GM10248 (cell line): Measurements from ENCODE around the gene CUBN.

Source experiments
- CTCF ChIA-PET: fragments of 300-600 bp; sonication (Branson Sonifier 250); formaldehyde crosslinking; extraction: SDS; loops from one replicate; lab custom pipeline; 2021; ENCODE audit warnings: antibody characterized with exemption; lab: Yijun Ruan, JAX
- POLR2A ChIA-PET: fragments of 350-650 bp; sonication (Branson Sonifier 250); formaldehyde crosslinking; extraction: SDS; loops from one replicate; lab custom pipeline; 2020; ENCODE audit warnings: antibody characterized with exemption; lab: Yijun Ruan, JAX
- DNase-seq: peaks from one replicate; pipeline ENCODE4 v3.0.0; 2012; ENCODE audit errors: extremely low spot score
- TF ChIP-seq, protein P1 (sequence below): IDR thresholded peaks from 2 replicates; pipeline ENCODE4 v1.5.1; 2012; ENCODE audit warnings: mild to moderate bottlenecking, low read depth; ENCODE audit errors: extremely low read depth, missing control alignments, control extremely low read depth

The CUBN gene

GRCh38 chr10:16901106-16901505 lies 228.5 kb downstream of the CUBN start:
- POLR2A ChIA-PET = no interaction called here

DNA sequence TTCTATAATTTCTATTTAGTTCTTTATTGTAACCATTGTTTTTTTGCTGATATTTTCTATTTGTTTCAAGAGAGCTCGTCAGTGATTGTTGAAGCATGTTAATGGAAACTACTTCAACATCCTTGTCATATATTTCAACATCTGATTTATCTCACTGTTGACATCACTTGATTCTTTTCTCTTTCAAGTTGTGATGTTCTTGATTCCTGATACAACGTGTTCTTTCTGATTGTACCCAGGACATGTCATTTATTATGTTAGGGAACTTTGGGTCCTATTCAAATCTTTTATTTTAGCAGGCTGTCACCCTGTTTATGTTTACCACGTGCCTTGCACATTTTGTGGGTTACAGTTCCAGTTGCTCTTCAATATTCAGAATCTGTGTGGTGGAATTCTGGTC lies 232.6 kb downstream of the CUBN start:
- TF ChIP-seq, protein P1, sequence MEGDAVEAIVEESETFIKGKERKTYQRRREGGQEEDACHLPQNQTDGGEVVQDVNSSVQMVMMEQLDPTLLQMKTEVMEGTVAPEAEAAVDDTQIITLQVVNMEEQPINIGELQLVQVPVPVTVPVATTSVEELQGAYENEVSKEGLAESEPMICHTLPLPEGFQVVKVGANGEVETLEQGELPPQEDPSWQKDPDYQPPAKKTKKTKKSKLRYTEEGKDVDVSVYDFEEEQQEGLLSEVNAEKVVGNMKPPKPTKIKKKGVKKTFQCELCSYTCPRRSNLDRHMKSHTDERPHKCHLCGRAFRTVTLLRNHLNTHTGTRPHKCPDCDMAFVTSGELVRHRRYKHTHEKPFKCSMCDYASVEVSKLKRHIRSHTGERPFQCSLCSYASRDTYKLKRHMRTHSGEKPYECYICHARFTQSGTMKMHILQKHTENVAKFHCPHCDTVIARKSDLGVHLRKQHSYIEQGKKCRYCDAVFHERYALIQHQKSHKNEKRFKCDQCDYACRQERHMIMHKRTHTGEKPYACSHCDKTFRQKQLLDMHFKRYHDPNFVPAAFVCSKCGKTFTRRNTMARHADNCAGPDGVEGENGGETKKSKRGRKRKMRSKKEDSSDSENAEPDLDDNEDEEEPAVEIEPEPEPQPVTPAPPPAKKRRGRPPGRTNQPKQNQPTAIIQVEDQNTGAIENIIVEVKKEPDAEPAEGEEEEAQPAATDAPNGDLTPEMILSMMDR = no peak
- no peak for DNase-seq
- POLR2A ChIA-PET = no interaction called here
- CTCF ChIA-PET = no interaction called here

More at GRCh38 chr10:16901106-16901505, 228.5 kb downstream of the CUBN start:
- TF ChIP-seq, protein P1 = no peak
- CTCF ChIA-PET = no interaction called here
- DNase-seq = no peak

DNA sequence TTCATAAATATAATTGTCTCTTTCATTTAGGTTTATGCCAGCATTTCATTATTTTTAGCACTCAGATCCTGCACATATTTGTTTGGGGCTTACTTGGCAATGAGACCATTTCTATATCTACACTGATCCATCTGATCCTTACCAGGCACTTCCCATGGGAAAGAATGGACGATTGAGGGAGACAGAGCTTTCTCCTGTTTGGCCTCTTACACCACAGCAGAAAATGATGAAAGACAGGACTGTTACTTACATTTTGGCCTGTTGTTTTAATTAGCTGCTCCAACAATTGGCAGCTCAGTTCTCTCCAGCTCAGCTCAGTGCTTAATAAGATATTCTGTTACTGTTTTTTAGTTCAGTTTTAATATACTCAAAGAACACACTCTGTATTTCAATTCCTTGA lies 234.8 kb downstream of the CUBN start:
- ChIA-PET CTCF (no interaction called here), POLR2A (no interaction called here)
- DNase-seq = no peak
- TF ChIP-seq, protein P1 = no peak

GRCh38 chr10:16893664-16894063 lies 235.9 kb downstream of the CUBN start:
- CTCF ChIA-PET = no interaction called here
- POLR2A ChIA-PET = no interaction called here
- DNase-seq = no peak
- TF ChIP-seq, protein P1 = no peak

GRCh38 chr10:16891375-16892313 lies 238.0 kb downstream of the CUBN start:
- TF ChIP-seq, protein P1 = peak; percentile 30
- ChIA-PET POLR2A (no interaction called here), CTCF (no interaction called here)
- no peak for DNase-seq

DNA sequence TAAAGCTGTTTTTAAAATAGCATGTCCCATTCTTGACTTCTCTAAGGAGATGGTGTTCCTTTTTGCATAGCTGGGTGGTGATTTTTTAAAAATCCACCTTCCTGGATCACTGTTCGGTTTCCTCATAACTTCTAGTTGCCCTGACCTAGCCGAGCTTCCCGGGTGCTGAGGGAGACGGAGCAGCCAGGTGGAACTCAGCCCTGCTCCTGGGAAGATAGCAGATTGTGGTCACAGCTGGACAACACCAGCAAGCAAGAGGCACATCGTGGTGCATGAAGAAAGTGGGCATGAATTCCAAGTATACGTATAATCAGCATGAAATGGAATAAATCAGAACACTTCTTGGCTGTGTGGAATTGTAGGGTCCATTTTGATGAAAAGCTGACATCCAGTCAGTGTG lies 238.9 kb downstream of the CUBN start:
- DNase-seq = no peak
- ChIA-PET POLR2A (no interaction called here), CTCF (interaction anchor here (1.4 kb wide), 1 partner anchor 369 kb away, joined by 3 read pairs; no protein-coding TSS in a partner anchor)
- TF ChIP-seq, protein P1 = no peak
